Adipocyte (in vitro differentiated cells): Measurements from ENCODE around the gene USF2.
A peak's percentile ranks its signal among the peaks of the same experiment; 100 is the strongest.
"Not testable (repeated sequence)": the region's sequence is repeated elsewhere in the genome, so short reads cannot be mapped to it uniquely, and the experiment has no call there.

Experiments used
- DNase-seq: peaks from one replicate; pipeline ENCODE4 v3.0.0-alpha.2; 2015; ENCODE audit warnings: low read depth
- H3K27me3 ChIP-seq: replicated peaks from 2 replicates; pipeline ENCODE4 v1.7.0; 2013; ENCODE audit warnings: mild to moderate bottlenecking, low read length, moderate library complexity; ENCODE audit not compliant: control insufficient read depth, insufficient read depth
- H3K36me3 ChIP-seq: 2 replicates; pipeline ENCODE4 v1.7.0; 2013; ENCODE audit warnings: low read length, mild to moderate bottlenecking, moderate library complexity; ENCODE audit not compliant: control insufficient read depth, insufficient read depth, severe bottlenecking
- H3K4me1 ChIP-seq: 2 replicates; pipeline ENCODE4 v1.7.0; 2013; ENCODE audit warnings: mild to moderate bottlenecking, low read length, moderate library complexity; ENCODE audit not compliant: control insufficient read depth, insufficient read depth
- H3K4me3 ChIP-seq: 2 replicates; pipeline ENCODE4 v1.7.0; 2013; ENCODE audit warnings: mild to moderate bottlenecking, low read length, moderate library complexity
- H3K9ac ChIP-seq: 2 replicates; pipeline ENCODE4 v1.7.0; 2013; ENCODE audit warnings: mild to moderate bottlenecking, low read length, moderate library complexity
- H3K9me3 ChIP-seq: 2 replicates; pipeline ENCODE4 v1.7.0; 2013; ENCODE audit warnings: mild to moderate bottlenecking, low read length, moderate library complexity; ENCODE audit not compliant: control insufficient read depth

The USF2 gene

GRCh38 chr19:35268536-35269437 is at the start of gene USF2:
Gene USF2 (plus strand): TSS chr19:35268962. CDS start chr19:35269102, 140 bp downstream.
- H3K4me1 ChIP-seq: peaks cover 23% of the 10 kb centered on the region
- H3K36me3 ChIP-seq: peaks cover 27% of the 10 kb centered on the region
- H3K27me3 ChIP-seq: no peaks in the 10 kb centered on the region
- DNase-seq: peak; percentile 82
- H3K4me3 ChIP-seq: peak within 1 kb of the TSS; percentile 97
- H3K9ac ChIP-seq: peak within 1 kb of the TSS; percentile 100
- H3K9me3 ChIP-seq: no peaks in the 10 kb centered on the region

DNA sequence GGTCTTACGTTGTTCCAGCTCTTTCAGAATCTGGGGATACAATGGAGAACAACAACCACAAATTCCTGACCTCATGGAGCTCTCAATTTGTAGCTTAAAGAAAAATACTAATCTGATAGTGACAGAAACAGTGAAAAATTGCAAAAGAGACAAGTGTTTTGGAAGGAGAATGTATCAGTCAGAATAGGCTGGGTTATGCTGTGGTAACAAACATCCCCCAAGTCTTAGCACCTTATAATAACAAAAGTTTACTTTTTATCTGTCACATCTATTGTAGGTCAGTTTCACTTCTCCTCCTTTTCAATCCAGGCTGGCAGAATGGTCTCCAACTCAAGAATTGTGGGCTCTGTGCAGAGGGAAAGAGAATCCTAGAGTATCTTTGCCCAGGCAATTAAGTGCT is 49.8 kb upstream of the USF2 start:
- Histone ChIP-seq H3K9ac (no peak overlapping the region), H3K4me1 (peaks cover 5% of the 10 kb centered on the region), H3K27me3 (peaks cover 6% of the 10 kb centered on the region), H3K9me3 (peaks cover 17% of the 10 kb centered on the region), H3K4me3 (no peak overlapping the region), H3K36me3 (no peaks in the 10 kb centered on the region)
- no peak for DNase-seq

DNA sequence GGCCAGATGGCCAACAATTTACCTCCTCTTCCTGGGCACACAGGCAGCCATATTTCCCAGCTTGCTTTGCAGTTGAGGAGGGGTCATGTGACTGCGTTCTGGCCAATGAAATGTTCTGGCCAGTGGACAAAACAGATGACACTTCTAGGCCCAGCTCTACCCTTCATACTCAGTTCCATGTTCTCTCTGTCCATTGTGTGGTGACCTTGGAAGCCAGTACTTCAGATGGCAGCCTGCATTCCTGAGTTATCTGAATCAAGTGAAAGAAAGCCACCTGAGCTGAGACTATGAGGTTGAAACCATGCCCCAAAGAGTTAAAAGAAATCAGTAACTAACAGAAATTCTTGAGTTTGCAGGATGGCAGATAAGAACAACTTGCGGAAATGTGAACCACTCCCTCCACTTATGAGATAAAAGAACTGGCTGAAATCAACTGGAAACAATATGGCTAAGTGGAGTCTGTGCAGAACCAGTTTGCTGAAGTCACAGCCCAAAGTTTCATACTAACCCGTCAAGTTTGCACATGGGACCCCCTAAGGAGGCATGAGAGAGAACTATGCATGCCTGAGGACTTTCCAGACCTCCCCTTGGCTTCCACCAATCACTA is 48.3 kb upstream of the USF2 start:
- no peak overlapping the region for H3K4me3 ChIP-seq
- H3K9me3 ChIP-seq: peaks cover 17% of the 10 kb centered on the region
- H3K36me3 ChIP-seq: no peaks in the 10 kb centered on the region
- no peak overlapping the region for H3K9ac ChIP-seq
- H3K27me3 ChIP-seq: peaks cover 14% of the 10 kb centered on the region
- H3K4me1 ChIP-seq: no peaks in the 10 kb centered on the region
- no peak for DNase-seq

DNA sequence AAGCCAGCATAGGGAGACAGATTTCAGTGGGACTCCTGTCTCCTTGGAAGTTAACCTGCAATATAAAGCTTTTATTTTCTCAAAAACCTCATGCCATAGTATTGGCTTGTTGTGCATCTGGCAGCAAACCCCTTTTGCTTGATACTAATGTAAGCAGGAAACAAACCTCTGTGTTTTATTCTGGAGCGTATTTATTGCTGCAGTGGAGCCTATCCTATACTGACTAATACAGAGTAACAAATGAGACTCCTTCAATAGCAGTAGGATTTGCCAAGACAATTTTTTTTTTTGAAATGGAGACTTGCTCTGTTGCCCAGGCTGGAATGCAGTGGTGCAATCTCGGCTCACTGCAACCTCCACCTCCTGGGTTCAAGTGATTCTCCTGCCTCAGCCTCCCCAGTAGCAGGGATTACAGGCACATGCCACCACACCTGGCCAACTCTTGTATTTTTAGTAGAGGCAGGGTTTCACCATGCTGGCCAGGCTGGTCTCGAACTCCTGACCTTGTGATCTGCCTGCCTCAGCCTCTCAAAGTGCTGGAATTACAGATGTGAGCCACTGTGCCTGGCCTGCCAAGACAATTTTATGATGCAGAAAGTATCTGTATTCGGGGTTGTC is 47.7 kb upstream of the USF2 start:
- not testable (repeated sequence) for H3K9ac ChIP-seq, DNase-seq, H3K4me3 ChIP-seq, H3K36me3 ChIP-seq, H3K4me1 ChIP-seq
- Histone ChIP-seq H3K9me3 (peaks cover 17% of the 10 kb centered on the region), H3K27me3 (peaks cover 19% of the 10 kb centered on the region)

- H3K36me3 ChIP-seq: no peaks in the 10 kb centered on the region
- H3K4me1 ChIP-seq: no peaks in the 10 kb centered on the region
- no peak overlapping the region for H3K9ac ChIP-seq
- peaks cover 11% of the 10 kb centered on the region for H3K9me3 ChIP-seq
- no peak overlapping the region for H3K4me3 ChIP-seq
- peaks cover 26% of the 10 kb centered on the region for H3K27me3 ChIP-seq
- no peak for DNase-seq
Measured at GRCh38 chr19:35222373-35223015, 46.3 kb upstream of the USF2 start.

DNA sequence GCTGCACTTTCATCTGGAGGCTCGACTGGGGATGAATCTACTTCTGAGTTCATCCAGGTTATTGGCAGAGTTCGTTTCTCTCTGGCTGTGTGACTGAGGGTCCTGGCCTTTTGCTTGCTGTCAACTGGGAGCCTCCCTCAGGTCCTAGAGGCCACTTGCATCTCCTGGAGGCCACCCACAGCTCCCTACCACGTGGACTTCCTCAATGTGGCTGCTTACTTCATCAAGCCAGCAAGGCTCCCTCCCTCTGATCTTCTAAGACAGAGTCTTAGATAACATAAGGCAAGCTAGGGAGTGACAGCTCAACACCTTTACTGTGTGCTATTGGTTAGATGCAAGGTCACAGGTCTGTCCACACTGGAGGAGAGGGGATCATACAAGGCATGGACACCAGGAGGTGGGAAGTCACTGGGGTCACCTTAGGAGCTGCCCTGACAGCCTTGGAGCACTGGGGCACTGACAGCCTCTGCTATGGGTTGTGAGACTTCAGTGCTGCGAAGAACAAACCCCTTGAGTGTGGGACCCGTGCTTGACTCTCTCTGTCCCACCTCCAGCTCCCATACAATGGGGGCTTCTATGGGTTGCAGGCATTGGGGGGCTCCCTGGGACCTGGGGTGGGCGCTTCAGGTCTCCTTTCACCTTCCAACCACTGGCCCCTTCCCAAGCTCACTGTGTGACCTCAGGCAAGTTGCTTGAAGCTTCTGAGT is 45.5 kb upstream of the USF2 start:
- DNase-seq: no peak
- Histone ChIP-seq H3K9ac (no peak overlapping the region), H3K36me3 (no peaks in the 10 kb centered on the region), H3K27me3 (peaks cover 30% of the 10 kb centered on the region), H3K4me3 (no peak overlapping the region), H3K4me1 (no peaks in the 10 kb centered on the region), H3K9me3 (peaks cover 11% of the 10 kb centered on the region)

DNA sequence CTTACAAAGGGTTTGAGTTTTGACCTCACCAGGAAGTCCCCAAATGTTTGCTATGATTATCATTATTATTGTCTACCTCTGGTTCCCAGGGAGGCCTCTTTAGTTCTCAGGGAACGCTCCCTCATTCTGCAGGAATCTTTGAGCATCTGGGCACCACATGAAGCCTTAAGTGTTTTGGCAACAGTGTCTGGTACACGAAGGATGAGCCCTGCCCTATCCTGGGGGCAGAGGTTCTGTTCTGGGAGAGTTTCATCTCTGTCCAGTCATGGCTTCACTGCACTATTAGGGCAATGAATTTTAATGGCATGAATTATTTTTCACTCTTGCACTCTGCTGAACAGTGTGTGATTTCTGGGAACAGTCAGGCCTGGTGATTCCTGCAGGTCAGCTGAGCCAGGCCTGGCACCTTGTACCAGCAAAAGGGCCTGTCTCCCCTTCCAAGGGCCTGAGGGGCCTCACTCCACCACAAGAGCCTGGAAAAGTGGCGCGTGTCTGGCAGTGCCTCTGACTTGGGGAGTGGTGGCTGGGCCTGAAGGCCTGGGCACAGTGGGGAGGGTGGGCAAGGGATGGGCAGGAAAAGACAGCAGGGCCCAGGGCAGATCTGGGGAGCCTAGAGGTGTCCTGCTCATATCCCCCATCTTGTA is 44.8 kb upstream of the USF2 start:
- Histone ChIP-seq H3K4me3 (no peak overlapping the region), H3K9ac (no peak overlapping the region), H3K4me1 (no peaks in the 10 kb centered on the region), H3K9me3 (peaks cover 11% of the 10 kb centered on the region), H3K36me3 (no peaks in the 10 kb centered on the region), H3K27me3 (peaks cover 30% of the 10 kb centered on the region)
- DNase-seq: peak; percentile 1

DNA sequence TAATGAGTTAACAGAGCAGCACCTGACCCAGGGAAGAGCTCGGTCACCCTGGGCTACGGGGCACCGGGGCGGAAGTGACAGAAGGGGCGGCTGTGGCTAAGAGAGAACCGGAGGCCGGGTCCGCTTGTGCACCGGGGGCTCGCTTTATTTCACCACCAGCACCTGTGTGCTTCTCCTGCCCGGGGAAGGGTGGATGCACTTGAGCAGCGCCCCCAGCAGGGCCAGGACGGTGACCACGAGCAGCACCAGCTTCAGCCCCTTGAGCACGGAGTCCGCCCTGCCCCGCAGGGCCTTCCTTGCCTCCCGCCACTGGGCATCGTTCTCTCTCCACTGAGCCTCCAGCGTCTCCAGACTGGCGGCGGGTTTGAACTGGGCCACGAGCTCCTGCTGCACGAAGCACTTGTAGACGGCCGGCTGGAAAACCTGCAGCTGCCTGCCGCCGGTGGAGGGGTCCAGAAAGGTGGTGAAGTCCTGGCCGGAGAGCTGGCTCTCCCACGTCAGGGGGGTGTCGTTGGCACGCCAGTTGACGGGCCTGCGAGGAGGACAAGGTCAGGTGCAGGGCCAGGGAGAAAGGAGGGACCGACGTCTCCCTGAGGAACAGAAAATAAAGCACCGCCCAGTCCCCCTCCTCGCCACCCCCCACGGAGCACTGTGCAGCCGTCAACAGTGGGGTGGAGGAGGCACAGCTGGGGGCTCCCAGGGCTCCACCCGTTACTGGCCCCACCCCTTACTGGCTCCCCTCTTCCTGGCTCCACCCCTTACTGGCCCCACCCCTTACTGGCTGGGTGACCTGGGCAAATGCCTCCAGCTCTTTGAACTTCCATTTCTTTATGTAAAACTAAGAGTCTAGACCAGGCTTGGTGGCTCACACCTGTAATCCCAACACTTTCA is 43.8 kb upstream of the USF2 start:
- H3K4me3 ChIP-seq: no peak overlapping the region
- no peaks in the 10 kb centered on the region for H3K4me1 ChIP-seq
- H3K36me3 ChIP-seq: no peaks in the 10 kb centered on the region
- H3K27me3 ChIP-seq: peaks cover 27% of the 10 kb centered on the region
- DNase-seq: no peak
- no peak overlapping the region for H3K9ac ChIP-seq
- H3K9me3 ChIP-seq: peaks cover 11% of the 10 kb centered on the region

DNA sequence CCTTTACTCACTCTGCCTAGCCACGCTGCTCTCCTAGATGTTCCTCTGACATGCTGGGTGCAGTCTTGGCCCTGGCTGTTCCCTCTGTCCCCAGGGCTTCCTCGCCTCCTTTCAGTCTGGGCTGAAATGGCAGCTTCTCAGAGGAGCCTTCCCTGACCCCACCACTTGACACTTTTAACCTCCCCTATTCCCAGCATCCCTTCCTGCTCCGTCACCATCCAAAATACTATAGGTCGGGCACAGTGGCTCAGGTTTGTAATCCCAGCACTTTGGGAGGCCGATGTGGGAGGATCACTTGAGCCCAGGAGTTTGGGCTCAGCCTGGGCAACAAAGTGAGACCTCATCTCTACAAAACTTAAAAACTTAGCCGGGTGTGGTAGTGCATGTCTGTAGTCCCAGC is 42.8 kb upstream of the USF2 start:
- Histone ChIP-seq H3K4me3 (no peak overlapping the region), H3K4me1 (no peaks in the 10 kb centered on the region), H3K9me3 (peaks cover 11% of the 10 kb centered on the region), H3K9ac (no peak overlapping the region), H3K36me3 (no peaks in the 10 kb centered on the region), H3K27me3 (peaks cover 24% of the 10 kb centered on the region)
- no peak for DNase-seq

DNA sequence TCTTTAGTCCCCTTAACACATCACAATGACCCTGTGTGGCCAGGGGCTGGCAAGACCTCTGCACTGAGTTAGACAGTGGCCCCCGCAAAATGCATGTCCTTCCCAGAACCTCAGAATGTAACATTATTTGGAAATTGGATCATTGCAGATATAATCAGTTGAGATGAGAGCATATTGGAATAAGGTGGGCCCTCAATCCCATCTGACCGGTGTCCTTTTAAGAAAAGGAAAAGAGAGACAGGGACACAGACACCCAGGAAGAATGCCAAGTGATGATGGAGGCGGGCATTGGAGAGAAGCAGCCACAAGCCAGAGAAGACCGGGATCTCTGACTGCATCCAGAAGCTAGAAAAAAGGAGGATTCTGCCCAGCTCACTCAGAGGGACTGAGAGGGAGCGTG is 42.0 kb upstream of the USF2 start:
- H3K4me1 ChIP-seq: no peaks in the 10 kb centered on the region
- H3K27me3 ChIP-seq: peaks cover 24% of the 10 kb centered on the region
- DNase-seq: no peak
- no peak overlapping the region for H3K9ac ChIP-seq
- no peak overlapping the region for H3K4me3 ChIP-seq
- H3K36me3 ChIP-seq: no peaks in the 10 kb centered on the region
- H3K9me3 ChIP-seq: peaks cover 11% of the 10 kb centered on the region
